Measurements from ENCODE around the gene DNM2. TPM values are rescaled to one million over a fixed set of nuclear protein-coding genes. Genes with fewer than 3 reads are reported as not detected.
"Not testable (repeated sequence)": the region's sequence is repeated elsewhere in the genome, so short reads cannot be mapped to it uniquely, and the experiment has no call there.

DNM2 gene
- total RNA-seq, 8 experiments from 2014 or later: 23.2 to 128 (median 45.4) TPM

DNA sequence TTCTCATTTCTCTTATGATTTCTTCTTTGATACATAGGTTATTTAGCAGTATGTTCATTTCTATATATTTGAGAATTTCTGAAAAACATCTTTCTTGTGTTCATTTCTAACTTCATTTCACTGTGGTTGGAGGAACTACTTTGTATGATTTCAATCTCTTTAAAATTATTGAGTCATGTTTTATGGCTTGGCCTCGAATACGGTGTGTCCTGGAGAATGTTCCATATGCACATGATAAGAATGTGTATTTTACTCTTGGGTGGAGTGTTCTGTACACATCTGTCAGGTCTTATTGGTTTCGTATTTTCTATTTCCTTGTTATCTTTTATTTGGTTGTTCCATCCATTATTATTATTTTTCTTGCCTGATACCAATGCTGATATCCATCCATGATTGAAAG lies 22.9 kb downstream of the DNM2 start:
- Histone ChIP-seq H3K4me3 (no peak overlapping the region), H3K4me1 (replicated peaks in 1 of 2) (no peaks in the 10 kb centered on the region), H3K27ac (no peak overlapping the region)
- in situ Hi-C loops (cut with MboI; ENCODE audit: low pct_unique_long_range_greater_than_20kb in 2 of 9, low sequenced_read_pairs in 9 of 9, unreplicated experiment in 9 of 9): no loop called here
- 0 to 100% (median 96%) methylated on average over 1 to 3 of the region's 3 CpGs; no CpG with 5 or more reads in 1 of the 10 experiments for WGBS, 10 experiments
- peak in 3 of 8 experiments; percentile 73 to 90 (median 88) for ATAC-seq (replicated peaks in 6 of 8)

DNA sequence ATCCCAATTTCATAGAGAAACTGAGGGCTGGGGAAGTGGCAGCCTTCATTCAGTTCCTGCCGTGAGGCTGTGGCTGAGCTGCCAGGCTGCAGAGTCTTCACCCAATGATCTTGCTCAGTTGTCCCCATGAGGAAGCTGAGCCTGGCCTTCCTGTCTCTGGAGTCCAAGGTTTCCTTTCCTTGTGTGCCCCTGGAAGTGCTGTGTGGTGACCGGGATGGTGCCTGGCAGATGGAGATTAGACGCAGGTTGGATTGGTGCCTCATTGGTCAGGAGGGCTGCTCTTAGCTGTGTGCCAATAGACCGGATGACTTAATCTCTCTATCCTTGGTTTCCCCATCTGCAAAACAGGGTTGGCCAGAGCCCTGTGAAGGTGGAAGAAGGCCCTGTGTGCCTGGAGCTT lies 24.6 kb downstream of the DNM2 start:
- H3K27ac ChIP-seq: no peak overlapping the region
- H3K4me3 ChIP-seq: no peak overlapping the region
- in situ Hi-C loops (cut with MboI; ENCODE audit: low pct_unique_long_range_greater_than_20kb in 2 of 9, low sequenced_read_pairs in 9 of 9, unreplicated experiment in 9 of 9): no loop called here
- H3K4me1 ChIP-seq (replicated peaks in 1 of 2): no peaks in the 10 kb centered on the region
- ATAC-seq (replicated peaks in 6 of 8): no peak
- WGBS, 10 experiments: 60 to 100% (median 90%) methylated on average over 1 to 4 of the region's 4 CpGs; no CpG with 5 or more reads in 6 of the 10 experiments

DNA sequence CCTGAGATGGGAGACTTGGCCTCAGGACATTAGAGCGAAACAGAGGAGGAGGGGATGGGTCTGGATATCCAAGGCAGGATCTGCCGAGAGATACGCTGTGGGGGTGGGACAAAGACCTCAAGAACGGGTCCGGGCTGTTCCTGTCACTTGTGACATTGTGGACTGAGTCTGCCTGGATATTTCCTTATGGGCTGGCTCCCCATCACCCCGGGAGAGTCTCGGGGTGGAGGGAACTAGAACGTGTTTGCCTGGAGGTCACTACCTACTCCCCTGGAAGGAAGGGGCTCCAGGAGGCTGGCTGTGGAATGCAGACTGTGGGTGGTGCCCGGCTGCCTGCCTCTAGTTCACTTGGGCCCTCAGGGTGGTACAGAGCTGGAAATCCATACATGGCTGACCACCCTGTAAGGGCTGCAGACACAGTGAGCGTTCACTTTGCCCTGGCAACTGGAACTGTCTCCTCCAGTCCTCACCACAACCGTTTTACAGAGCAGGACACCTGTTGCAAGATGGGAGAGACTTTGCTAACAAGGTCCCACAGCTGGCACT lies 26.4 kb downstream of the DNM2 start:
- H3K4me1 ChIP-seq (replicated peaks in 1 of 2): no peaks in the 10 kb centered on the region
- 66 to 95% (median 87%) methylated on average over 2 to 7 of the region's 11 CpGs; no CpG with 5 or more reads in 5 of the 10 experiments for WGBS, 10 experiments
- H3K4me3 ChIP-seq: no peak overlapping the region
- peak in 1 of 8 experiments; percentile 50 for ATAC-seq (replicated peaks in 6 of 8)
- H3K27ac ChIP-seq: no peak overlapping the region
- in situ Hi-C loops (cut with MboI; ENCODE audit: low pct_unique_long_range_greater_than_20kb in 2 of 9, low sequenced_read_pairs in 9 of 9, unreplicated experiment in 9 of 9): no loop called here

DNA sequence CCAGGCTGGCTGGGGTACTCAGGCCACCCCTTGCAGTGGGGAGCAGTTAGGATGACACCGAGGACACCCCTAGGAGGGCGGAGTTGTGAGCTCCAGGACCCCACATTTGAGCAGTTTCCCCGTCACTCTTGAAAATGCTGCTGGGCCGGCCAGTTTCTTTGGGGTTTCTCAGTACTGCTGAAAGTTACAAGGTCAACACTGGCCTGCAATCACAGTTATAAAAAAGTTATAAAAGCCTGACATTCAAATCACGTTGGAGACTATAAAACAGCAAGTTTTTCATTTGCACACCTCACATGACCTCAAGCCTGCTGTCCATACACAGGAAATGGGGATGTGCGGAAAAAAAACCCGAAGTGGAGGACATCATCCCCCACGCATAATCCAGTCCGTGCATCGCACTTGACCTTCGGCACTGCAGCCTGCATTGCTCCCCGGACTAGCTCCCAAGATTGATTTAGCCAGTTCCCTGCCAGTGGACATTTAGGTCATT lies 27.0 kb downstream of the DNM2 start:
- in situ Hi-C loops (cut with MboI; ENCODE audit: low pct_unique_long_range_greater_than_20kb in 2 of 9, low sequenced_read_pairs in 9 of 9, unreplicated experiment in 9 of 9): no loop called here
- Histone ChIP-seq H3K4me1 (replicated peaks in 1 of 2) (no peaks in the 10 kb centered on the region), H3K27ac (no peak overlapping the region), H3K4me3 (no peak overlapping the region)
- WGBS, 10 experiments: 63 to 100% (median 80%) methylated on average over 1 to 6 of the region's 12 CpGs; no CpG with 5 or more reads in 3 of the 10 experiments
- no peak for ATAC-seq (replicated peaks in 6 of 8)

DNA sequence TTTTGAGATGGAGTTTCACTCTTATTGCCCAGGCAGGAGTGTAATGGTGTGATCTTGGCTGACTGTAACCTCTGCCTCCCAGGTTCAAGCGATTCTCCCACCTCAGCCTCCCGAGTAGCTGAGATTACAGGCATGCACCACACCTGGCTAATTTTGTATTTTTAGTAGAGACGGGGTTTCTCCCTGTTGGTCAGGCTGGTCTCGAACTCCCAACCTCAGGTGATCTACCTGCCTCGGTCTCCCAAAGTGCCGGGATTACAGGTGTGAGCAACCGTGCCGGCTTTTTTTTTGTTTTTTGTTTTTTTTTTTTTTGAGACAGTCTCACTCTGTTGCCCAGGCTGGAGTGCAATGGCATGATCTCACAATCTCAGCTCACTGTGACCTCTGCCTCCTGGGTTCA lies 28.6 kb downstream of the DNM2 start:
- in situ Hi-C loops (cut with MboI; ENCODE audit: low pct_unique_long_range_greater_than_20kb in 2 of 9, low sequenced_read_pairs in 9 of 9, unreplicated experiment in 9 of 9); ATAC-seq (replicated peaks in 6 of 8); H3K27ac ChIP-seq; H3K4me1 ChIP-seq (replicated peaks in 1 of 2); H3K4me3 ChIP-seq: not testable (repeated sequence)
- WGBS, 10 experiments: 86 to 100% (median 100%) methylated on average over 1 to 6 of the region's 8 CpGs; no CpG with 5 or more reads in 1 of the 10 experiments

DNA sequence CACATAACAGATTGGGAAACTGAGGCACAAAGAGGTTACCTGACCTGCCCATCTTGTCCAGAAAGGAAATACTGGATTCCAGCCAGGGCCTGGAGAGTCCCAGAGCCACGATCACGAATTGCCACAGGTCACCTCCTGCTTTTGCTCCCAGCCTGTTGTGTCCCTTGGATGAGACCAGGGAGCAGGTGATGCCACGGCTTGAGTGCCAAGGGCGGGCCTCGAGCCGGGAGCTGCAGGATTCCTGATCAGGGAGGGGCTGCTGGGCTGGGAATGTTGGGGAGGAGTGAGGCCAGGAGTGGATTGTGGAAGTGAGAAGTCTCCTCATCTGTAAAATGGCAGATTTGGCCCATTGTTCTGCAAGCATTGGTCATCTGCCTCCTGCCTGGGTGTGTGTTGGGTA lies 29.4 kb downstream of the DNM2 start:
- no peak overlapping the region for H3K4me3 ChIP-seq
- no peaks in the 10 kb centered on the region for H3K4me1 ChIP-seq (replicated peaks in 1 of 2)
- in situ Hi-C loops (cut with MboI; ENCODE audit: low pct_unique_long_range_greater_than_20kb in 2 of 9, low sequenced_read_pairs in 9 of 9, unreplicated experiment in 9 of 9): no loop called here
- H3K27ac ChIP-seq: no peak overlapping the region
- ATAC-seq (replicated peaks in 6 of 8): peak in 1 of 8 experiments; percentile 7
- WGBS, 10 experiments: 46 to 100% methylated on average over 2 to 4 of the region's 6 CpGs; no CpG with 5 or more reads in 8 of the 10 experiments

DNA sequence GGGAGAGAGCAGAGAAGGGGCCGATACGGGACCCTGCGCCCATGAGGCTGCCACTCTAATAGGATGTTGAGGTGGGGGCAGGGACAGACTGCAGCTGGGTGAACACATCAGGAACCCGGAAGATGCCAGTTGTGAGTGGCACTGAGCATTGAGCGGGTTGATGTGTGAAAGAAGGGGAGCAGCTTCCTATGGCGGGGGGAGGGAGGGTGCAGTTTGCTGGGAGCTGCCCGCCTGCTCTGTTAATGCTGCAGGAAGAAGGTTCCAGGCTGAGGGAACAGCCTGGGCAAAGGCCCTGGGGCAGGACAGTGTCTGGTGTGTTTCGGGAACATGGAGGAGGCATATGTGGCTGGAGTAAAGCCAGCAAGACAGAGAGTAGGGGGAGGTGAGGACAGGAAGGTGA lies 29.8 kb downstream of the DNM2 start:
- Histone ChIP-seq H3K4me1 (replicated peaks in 1 of 2) (no peaks in the 10 kb centered on the region), H3K4me3 (no peak overlapping the region), H3K27ac (no peak overlapping the region)
- in situ Hi-C loops (cut with MboI; ENCODE audit: low pct_unique_long_range_greater_than_20kb in 2 of 9, low sequenced_read_pairs in 9 of 9, unreplicated experiment in 9 of 9): no loop called here
- ATAC-seq (replicated peaks in 6 of 8): no peak
- WGBS, 10 experiments: 80 to 100% (median 97%) methylated on average over 1 to 3 of the region's 8 CpGs; no CpG with 5 or more reads in 6 of the 10 experiments

DNA sequence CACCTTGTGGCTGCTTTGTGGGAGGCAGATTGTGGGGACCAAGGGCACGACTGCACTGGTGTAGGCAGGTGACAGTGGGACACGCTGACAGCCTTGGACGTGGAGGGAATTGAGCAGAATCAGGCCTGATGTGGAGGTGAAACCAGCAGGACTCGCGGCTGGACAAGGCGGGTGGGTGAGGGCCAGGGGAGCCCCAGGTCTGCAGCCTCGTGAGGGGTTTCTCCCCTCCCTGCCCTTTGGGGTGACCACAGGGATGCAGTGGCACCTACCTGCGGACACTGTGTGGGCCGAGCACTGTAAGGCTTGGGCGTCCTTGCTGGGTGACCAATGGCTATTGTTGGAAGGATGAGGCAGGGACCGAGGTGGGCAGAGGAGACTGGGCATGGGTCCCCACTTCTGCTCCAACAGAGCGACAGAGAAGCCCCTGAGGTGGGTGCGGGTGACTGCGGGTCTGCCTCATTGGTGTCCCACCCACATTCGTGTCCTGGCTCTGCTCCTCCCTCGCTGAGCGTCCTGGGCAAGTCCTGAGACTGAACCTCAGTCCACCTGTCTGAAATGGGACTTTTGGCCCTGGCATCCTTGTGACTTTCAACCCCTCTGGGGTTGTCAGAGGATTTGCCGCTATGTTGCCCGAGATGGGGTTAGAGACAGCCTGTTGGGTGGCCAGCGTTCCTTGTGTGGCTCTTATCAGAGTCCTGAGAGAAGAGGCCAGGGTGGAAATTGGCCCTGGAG lies 30.5 kb downstream of the DNM2 start:
- 80 to 100% (median 83%) methylated on average over 1 to 3 of the region's 20 CpGs; no CpG with 5 or more reads in 5 of the 10 experiments for whole genome bisulfite sequencing, 10 experiments
- Histone ChIP-seq H3K4me3 (no peak overlapping the region), H3K4me1 (replicated peaks in 1 of 2) (no peaks in the 10 kb centered on the region), H3K27ac (no peak overlapping the region)
- in situ Hi-C loops (cut with MboI; ENCODE audit: low pct_unique_long_range_greater_than_20kb in 2 of 9, low sequenced_read_pairs in 9 of 9, unreplicated experiment in 9 of 9): no loop called here
- ATAC-seq (replicated peaks in 6 of 8): no peak

DNA sequence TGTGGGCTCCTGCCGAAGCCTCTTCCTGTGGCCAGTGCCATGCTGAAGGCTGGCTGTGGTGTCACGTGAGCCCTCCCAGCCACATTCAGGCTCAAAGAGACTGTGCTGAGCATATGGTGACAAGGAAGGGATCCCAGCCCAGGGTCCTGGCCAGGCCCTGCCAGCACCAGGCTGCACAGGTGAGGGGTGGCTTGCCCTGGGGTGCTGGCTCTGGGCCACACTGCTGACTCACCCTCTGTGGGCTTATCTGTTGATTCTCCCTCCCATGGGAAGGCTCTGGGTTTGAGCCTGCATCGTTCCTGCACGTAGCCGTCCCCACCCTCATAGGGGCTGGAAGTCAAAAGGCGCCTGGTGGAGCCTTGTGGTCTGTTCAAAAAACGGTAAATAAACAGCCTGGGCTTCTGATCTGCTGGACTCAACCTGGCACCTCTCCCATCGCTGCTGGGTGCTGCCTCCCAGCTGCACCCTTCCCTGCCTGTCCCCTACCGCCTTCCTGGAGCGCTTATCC lies 31.1 kb downstream of the DNM2 start:
- 9 to 100% (median 20%) methylated on average over 1 to 4 of the region's 10 CpGs; no CpG with 5 or more reads in 5 of the 10 experiments for WGBS, 10 experiments
- Histone ChIP-seq H3K4me3 (no peak overlapping the region), H3K4me1 (replicated peaks in 1 of 2) (no peaks in the 10 kb centered on the region), H3K27ac (no peak overlapping the region)
- peak in 7 of 8 experiments; percentile 10 to 73 (median 35) for ATAC-seq (replicated peaks in 6 of 8)
- in situ Hi-C loops (cut with MboI; ENCODE audit: low pct_unique_long_range_greater_than_20kb in 2 of 9, low sequenced_read_pairs in 9 of 9, unreplicated experiment in 9 of 9): no loop called here

DNA sequence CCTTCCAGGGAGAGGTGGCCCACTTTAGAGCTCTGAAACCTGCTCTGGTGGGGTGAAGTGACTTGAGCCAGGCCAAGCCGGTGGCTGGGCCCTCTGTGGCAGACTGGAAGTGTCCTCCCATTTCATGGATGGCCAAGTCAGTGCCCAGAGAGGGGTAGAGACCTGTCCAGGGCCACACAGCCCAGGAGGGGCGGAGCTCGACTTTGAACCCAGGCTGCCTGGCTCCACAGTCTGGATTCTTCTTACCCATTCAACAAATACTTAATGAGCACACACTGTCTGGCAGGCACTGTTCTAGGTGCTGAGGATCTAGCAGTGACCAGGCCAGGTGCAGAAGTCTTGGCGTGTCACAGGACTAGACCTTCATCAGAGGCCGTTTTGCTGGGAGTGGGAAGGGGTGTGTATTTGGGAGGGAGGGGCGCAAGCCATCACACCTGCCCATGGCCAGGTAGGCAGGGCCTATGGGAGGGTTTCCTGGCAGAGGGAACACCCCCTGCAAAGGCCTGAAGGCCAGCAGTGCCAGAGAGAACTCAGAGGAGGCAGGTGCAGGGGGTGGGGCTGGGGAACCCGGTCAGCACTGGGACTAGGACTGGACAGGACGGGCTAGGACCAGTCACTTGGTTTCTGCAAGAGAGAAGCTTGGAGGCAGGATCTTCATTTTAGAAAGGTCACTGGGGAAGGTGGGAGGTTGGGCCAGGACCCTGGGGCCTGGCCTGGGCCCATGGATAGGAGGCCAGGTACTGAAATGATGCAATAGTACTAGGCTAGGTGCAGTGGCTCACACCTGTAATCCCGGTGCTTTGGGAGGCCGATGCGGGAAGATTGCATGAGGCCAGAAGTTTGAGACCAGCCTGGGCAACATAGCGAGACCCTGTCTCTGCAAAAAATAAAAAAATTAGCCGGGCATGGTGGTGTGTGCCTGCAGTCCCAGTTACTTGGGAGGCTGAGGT lies 31.8 kb downstream of the DNM2 start:
- in situ Hi-C loops (cut with MboI; ENCODE audit: low pct_unique_long_range_greater_than_20kb in 2 of 9, low sequenced_read_pairs in 9 of 9, unreplicated experiment in 9 of 9): no loop called here
- 60 to 100% (median 92%) methylated on average over 1 to 9 of the region's 13 CpGs; no CpG with 5 or more reads in 1 of the 10 experiments for WGBS, 10 experiments
- peak in 2 of 8 experiments; percentile 12 to 19 for ATAC-seq (replicated peaks in 6 of 8)
- Histone ChIP-seq H3K4me3 (no peak overlapping the region), H3K27ac (no peak overlapping the region), H3K4me1 (replicated peaks in 1 of 2) (no peaks in the 10 kb centered on the region)

DNA sequence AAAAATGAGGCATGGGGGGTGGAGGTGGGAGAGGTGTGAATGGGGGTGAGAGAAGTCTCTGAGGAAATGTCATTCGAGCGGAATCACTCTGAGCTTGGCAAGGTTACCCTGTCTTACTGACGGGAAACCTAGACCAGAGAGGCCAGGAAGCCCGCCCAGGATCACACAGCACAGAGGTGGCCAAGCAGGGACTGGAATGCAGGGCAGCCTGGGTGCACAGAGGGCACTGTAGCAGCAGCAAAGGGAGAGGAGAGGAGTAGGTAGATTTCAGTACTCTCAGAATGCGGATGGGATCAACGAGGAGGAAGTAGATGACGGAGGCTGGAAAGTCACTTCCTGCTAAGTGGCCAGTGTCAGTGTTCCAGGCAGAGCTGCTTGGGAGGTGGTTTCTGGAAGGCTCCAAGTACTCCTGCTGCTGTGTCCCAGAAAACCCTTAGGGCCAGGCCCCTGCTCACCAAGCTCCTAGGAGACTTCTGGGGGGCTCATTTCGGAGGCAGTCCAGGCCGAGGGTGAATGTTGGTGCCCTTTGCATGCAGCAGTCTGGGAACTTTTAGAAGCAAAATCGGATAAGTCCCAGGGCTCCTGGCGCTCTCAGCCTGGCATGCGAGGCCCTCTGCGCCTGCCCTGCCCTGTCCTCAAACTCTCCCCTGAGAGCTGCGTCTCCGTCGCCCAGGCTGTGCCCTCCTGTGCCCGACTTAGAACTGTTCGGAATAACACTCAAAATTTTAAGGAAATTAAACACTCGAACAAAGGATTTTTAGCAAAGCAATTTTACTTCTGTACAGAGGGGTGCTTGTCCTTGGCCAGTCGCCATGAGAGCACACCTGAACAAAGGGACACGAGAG lies 33.5 kb downstream of the DNM2 start:
- no peak for ATAC-seq (replicated peaks in 6 of 8)
- H3K4me1 ChIP-seq (replicated peaks in 1 of 2): no peaks in the 10 kb centered on the region
- H3K4me3 ChIP-seq: no peak overlapping the region
- 80 to 100% (median 90%) methylated on average over 1 to 12 of the region's 21 CpGs; no CpG with 5 or more reads in 1 of the 10 experiments for WGBS, 10 experiments
- in situ Hi-C loops (cut with MboI; ENCODE audit: low pct_unique_long_range_greater_than_20kb in 2 of 9, low sequenced_read_pairs in 9 of 9, unreplicated experiment in 9 of 9): no loop called here
- H3K27ac ChIP-seq: no peak overlapping the region

All from motor neuron (in vitro differentiated cells).